HG02610 (cell line): Measurements from ENCODE around the gene FBXO5.
"Not testable (repeated sequence)": the region's sequence is repeated elsewhere in the genome, so short reads cannot be mapped to it uniquely, and the experiment has no call there.

Experiments used
- ATAC-seq: cut with Tn5 transposase; IDR thresholded peaks from one replicate; pipeline ENCODE4 v1.9.1; 2021; ENCODE audit warnings: mild to moderate bottlenecking, moderate library complexity; ENCODE audit not compliant: unreplicated experiment

Gene FBXO5, protein sequence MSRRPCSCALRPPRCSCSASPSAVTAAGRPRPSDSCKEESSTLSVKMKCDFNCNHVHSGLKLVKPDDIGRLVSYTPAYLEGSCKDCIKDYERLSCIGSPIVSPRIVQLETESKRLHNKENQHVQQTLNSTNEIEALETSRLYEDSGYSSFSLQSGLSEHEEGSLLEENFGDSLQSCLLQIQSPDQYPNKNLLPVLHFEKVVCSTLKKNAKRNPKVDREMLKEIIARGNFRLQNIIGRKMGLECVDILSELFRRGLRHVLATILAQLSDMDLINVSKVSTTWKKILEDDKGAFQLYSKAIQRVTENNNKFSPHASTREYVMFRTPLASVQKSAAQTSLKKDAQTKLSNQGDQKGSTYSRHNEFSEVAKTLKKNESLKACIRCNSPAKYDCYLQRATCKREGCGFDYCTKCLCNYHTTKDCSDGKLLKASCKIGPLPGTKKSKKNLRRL

GRCh38 chr6:152982904-152983636, at the start of gene FBXO5:
FBXO5 (minus strand) TSS chr6:152983041; CDS start chr6:152982959, 82 bp downstream.
- peak; percentile 86 for ATAC-seq

- no peak for ATAC-seq
These were observed 49.5 kb upstream of the FBXO5 start for GRCh38 chr6:153032255-153032882.

- no peak for ATAC-seq
These were observed 48.6 kb upstream of the FBXO5 start for GRCh38 chr6:153031335-153031955.

DNA sequence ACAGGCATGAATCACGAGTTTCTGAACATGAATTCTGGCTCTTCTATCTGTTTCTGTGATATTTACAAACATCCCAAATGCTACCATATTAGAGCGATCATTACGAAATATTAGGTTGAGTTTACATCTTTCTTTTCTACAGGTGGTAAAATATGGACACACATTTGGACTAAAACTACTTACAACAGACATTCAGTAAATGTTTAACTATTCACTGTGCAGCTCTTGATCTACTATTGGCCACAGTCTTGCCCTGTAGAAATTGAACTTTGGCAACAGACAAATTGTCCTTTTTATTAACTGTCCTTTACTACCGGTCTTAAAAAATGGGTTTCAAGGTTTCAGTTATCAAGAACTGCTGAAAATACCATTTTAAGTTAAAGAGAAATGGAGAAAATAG, 46.1 kb upstream of the FBXO5 start:
- no peak for ATAC-seq

DNA sequence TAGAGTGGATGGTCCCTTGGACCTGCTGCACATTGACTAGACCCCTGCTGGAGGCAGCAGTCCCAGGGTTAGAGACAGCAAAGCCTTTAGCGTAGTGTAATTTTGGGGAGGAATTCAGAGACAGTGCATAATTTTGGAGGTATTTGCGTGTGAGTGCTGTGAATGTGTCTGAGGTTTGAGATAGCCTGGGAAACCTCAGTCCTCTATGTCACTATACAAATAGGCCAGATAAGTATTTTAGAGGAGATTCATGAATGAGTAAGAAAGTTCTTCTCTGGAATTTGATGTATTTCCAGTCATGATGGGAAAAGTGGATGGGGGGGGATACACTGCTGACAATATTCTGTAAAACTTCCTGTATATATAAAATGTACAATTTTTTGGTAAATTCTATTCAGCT, 45.4 kb upstream of the FBXO5 start:
- ATAC-seq, result no peak

- ATAC-seq, result no peak
These were observed 44.6 kb upstream of the FBXO5 start for GRCh38 chr6:153027480-153027879.

- ATAC-seq, result no peak
These were observed 41.8 kb upstream of the FBXO5 start for GRCh38 chr6:153024709-153025017.

DNA sequence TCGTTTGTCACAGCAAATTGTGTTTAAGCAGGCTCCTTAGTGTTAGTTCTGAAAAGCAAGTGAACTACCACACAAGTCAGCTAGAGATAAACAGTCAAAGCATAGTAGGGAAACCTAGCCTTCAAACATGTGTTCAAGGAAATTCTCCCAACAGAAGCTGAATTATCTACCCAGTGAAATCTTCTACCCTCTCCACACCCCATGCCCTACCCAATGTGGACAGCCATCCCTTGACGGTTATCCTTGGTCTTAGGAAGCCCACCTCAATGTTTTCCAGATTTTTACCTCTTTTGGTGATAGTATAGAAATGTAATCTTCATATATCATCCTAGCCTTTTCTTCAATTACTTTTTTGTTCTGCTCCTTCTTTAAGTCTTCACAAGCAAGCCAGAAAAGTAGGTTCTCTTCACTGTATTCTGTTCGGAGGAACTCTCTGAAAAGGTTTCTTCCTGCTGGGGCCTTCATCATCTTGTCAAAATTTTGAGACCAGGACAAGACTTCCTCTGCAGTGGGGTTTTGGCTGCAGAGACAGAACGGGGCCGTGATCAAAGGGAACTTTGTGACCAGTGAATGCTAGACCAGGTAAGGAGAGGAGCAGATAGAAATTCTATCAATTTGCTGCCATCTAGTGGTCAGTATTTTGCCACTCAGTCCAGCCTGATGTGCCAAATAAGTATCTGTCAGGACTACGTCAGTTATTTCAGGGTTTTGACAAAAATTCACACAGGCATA, 41.3 kb upstream of the FBXO5 start:
- peak; percentile 98 for ATAC-seq

- ATAC-seq, result no peak
These were observed 35.5 kb upstream of the FBXO5 start for GRCh38 chr6:153018355-153018754.

DNA sequence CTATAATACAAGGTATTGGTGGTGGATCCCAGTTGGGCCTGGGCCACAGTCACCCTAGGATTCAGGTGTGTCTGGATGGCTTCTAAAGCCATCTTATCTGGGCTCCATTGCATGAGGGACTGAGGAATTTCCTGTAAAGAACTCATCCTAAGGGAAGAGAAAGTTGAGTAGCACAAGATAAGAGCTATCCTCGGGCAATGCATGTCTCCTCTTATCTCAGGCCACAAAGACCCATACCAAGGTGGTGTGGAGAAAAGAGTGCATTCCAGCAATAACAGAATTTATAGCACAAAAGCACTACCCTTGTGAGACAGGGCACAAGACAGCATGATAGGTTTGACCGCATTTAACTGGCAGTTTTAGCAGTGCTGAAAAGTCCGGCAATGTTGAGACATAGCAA, 34.0 kb upstream of the FBXO5 start:
- no peak for ATAC-seq

DNA sequence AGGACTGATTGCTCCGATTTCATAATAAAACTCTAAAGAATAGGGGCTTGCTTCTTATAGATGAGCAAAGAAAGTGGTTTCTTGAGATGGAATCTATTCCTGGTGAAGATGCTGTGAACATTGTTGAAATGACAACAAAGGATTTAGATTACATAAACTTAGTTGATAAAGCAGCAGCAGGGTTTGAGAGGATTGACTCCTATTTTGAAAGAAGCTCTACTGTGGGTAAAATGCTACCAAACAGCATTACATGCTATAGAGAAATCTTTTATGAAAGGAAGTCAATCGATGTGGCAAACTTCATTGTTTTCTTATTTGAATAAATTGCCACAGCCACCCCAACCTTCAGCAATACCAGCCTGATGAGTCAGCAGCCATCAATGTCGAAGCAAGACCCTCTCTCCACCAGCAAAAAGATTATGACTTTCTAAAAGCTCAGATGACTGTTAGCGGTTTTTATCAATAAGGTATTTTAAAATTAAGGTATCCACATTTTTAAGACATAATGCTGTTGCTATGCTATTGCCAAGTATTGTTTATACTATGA, 32.3 kb upstream of the FBXO5 start:
- ATAC-seq, result no peak

DNA sequence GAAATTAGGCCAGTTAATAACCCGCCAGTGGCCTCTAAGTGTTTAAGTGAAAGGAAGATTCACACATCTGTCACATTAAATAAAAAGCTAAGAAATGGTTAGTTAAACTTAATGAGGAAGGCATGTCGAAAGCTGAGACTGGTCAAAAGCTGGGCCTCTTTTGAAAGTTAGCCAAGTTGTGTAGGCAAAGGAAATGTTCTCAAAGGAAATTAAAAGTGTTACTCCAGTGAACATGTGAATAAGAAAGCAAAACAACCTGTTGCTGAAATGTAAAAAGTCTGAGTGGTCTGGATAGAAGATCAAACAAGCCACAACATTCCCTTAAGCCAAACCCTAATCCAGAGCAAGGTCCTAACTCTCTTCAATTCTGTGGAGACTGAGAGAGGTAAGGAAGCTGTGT, 30.6 kb upstream of the FBXO5 start:
- no peak for ATAC-seq

- ATAC-seq, result no peak
These were observed 30.0 kb upstream of the FBXO5 start for GRCh38 chr6:153012856-153013255.

DNA sequence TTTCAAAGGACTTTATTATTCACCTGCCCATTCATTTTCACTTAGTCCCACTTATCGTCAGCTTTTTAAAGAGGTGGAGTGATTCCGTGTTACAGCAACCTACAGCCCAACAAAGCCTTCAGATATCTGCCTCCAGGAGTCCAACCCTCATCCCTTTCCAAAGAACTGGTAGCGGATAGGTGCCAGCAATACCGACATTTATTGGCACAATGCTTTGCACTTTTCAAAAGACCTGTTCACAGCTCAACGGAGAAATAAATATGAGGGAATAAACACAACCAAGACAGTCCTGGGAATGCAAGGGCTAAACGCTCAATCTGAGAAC, 20.5 kb upstream of the FBXO5 start:
- ATAC-seq, result peak; percentile 4

GRCh38 chr6:153002613-153003365, 19.9 kb upstream of the FBXO5 start, which contains the start of gene MTRF1L:
MTRF1L (minus strand) TSS chr6:153002709; CDS start chr6:153002685, 24 bp downstream.
- peak; percentile 94 for ATAC-seq

GRCh38 chr6:153001767-153002612, 19.1 kb upstream of the FBXO5 start:
- peak; percentile 12 for ATAC-seq

- ATAC-seq, result not testable (repeated sequence)
These were observed 17.9 kb upstream of the FBXO5 start for GRCh38 chr6:153000790-153001189.

DNA sequence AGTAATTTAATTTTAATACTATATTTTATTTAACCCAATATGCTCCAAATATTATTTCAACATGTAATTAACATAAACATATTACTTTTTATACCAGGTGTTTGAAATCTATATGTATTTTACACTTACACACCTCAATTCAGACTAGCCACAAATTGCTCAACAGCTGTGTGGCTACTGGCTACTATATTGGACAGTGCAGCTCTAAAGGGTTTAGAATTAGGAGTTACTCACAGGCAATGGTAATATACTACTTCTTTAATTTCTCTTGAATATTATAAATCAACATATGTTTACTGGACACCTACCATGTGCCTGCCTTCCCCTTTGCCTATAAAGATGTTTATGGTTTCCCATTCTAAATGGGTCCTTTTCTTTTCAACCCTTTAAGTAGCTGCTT, 17.4 kb upstream of the FBXO5 start:
- ATAC-seq, result no peak

GRCh38 chr6:152999538-152999937, 16.7 kb upstream of the FBXO5 start:
- ATAC-seq, result not testable (repeated sequence)
